Progenitor cell of endocrine pancreas (in vitro differentiated cells): ENCODE measurements around the gene LMNB1. TPM values are rescaled to one million over a fixed set of nuclear protein-coding genes. Genes with fewer than 3 reads are reported as not detected.
"Not testable (repeated sequence)": the region's sequence is repeated elsewhere in the genome, so short reads cannot be mapped to it uniquely, and the experiment has no call there.

Experiments
- DNase-seq: peaks from one replicate; pipeline ENCODE4 v3.0.0; 2021; ENCODE audit warnings: low spot score; ENCODE audit not compliant: unreplicated experiment
- H3K27ac Mint-ChIP-seq: 2 replicates; pipeline ENCODE4 v1.8.0; 2021; ENCODE audit warnings: mild to moderate bottlenecking, moderate library complexity, mixed read lengths
- H3K27me3 Mint-ChIP-seq: 2 replicates; pipeline ENCODE4 v1.8.0; 2021; ENCODE audit warnings: mixed read lengths
- H3K36me3 Mint-ChIP-seq: 2 replicates; pipeline ENCODE4 v1.8.0; 2022; ENCODE audit warnings: mixed read lengths; ENCODE audit not compliant: insufficient read depth
- H3K4me1 Mint-ChIP-seq: 2 replicates; pipeline ENCODE4 v1.8.0; 2021; ENCODE audit warnings: low read depth, mixed read lengths
- H3K4me3 Mint-ChIP-seq: 2 replicates; pipeline ENCODE4 v1.8.0; 2021; ENCODE audit warnings: low read depth, mild to moderate bottlenecking, moderate library complexity, mixed read lengths
- H3K9me3 Mint-ChIP-seq: 2 replicates; pipeline ENCODE4 v1.8.0; 2021; ENCODE audit warnings: low read depth, mixed read lengths
- total RNA-seq: library from RNA; stranded (reverse); gene quantifications from 2 replicates; pipeline ENCODE4 v1.2.1, GENCODE V29; 2021
- TF ChIP-seq, protein P1 (sequence below): fragments of 200-600 bp; sonication (generic); IDR thresholded peaks from one replicate; pipeline ENCODE4 v1.5.0; 2021; ENCODE audit warnings: antibody characterized with exemption, mild to moderate bottlenecking; ENCODE audit not compliant: unreplicated experiment

The LMNB1 gene
- total RNA-seq, 1 donor from 2014 or later, result 152 TPM

- H3K4me1 Mint-ChIP-seq, result peaks cover 16% of the 10 kb centered on the region
These were observed 1.9 kb downstream of the LMNB1 start for GRCh38 chr5:126778675-126779403.

DNA sequence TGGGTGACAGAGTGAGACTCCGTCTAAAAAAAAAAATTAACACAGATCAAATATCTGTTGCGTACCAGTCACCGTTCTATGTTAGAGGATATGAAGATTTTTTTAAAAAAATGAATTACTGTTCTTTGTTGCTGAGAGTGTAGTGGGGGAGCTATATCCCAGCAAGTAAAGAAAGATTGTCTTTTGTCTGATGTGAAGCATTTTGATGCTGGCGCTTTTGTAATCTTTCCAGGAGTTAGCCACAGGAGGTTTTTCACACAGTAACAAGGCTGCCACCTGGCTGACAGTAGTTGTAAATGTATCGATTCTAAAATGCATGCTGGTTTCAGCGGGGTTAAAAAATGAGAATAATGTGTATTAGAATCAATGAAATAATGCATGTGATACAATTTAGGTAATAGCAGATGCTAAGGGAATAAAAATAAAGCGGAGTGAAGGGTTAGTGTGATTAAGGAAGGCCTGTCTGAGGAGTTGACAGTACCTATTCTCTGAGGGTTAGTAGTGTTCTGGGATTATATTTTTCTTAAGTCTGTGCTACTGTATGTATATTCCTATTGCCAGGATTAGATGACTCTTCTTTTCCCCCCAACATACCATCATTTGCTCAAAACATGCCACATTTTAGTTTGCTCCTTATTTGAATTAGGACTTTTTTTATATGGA is 3.4 kb downstream of the LMNB1 start:
- Mint-ChIP-seq H3K4me1 (peaks cover 16% of the 10 kb centered on the region), H3K4me3 (peak overlapping the region; percentile 46), H3K27me3 (no peaks in the 10 kb centered on the region), H3K36me3 (peaks cover 3% of the 10 kb centered on the region), H3K27ac (peak overlapping the region; percentile 12), H3K9me3 (peaks cover 3% of the 10 kb centered on the region)
- no peak for DNase-seq
- TF ChIP-seq, protein P1, sequence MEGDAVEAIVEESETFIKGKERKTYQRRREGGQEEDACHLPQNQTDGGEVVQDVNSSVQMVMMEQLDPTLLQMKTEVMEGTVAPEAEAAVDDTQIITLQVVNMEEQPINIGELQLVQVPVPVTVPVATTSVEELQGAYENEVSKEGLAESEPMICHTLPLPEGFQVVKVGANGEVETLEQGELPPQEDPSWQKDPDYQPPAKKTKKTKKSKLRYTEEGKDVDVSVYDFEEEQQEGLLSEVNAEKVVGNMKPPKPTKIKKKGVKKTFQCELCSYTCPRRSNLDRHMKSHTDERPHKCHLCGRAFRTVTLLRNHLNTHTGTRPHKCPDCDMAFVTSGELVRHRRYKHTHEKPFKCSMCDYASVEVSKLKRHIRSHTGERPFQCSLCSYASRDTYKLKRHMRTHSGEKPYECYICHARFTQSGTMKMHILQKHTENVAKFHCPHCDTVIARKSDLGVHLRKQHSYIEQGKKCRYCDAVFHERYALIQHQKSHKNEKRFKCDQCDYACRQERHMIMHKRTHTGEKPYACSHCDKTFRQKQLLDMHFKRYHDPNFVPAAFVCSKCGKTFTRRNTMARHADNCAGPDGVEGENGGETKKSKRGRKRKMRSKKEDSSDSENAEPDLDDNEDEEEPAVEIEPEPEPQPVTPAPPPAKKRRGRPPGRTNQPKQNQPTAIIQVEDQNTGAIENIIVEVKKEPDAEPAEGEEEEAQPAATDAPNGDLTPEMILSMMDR, result peak; percentile 73

More at GRCh38 chr5:126778675-126779403, 1.9 kb downstream of the LMNB1 start:
- Mint-ChIP-seq H3K27me3 (no peaks in the 10 kb centered on the region), H3K9me3 (peaks cover 3% of the 10 kb centered on the region), H3K4me3 (peak overlapping the region; percentile 86), H3K27ac (peak overlapping the region; percentile 99), H3K36me3 (peaks cover 3% of the 10 kb centered on the region)
- TF ChIP-seq, protein P1, result no peak
- DNase-seq, result no peak

GRCh38 chr5:126788409-126788808 is 11.5 kb downstream of the LMNB1 start:
- not testable (repeated sequence) for H3K4me3 Mint-ChIP-seq

DNA sequence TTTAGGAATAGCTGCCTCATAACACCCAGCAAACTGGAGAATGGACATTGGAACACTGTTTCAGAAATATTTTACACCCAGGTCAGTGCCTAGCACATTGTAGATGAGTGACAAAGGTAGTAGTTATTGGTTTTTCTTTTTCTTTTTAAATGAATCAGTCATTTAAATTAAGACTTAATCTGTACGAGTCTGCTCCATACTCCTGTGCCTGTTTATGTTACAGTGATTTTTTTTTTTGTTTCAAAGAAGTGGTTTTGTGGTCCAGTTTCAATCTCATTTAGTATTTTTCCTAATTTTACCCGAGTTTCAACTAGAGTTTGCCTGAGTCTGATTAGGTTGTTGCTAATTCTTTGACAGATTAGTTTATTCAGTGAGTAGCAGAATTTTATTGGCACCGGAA is 16.2 kb downstream of the LMNB1 start:
- TF ChIP-seq, protein P1, result no peak
- peaks cover 11% of the 10 kb centered on the region for H3K4me1 Mint-ChIP-seq
- peak overlapping the region; percentile 85 for H3K27ac Mint-ChIP-seq
- no peak overlapping the region for H3K4me3 Mint-ChIP-seq
- peaks cover 3% of the 10 kb centered on the region for H3K36me3 Mint-ChIP-seq
- DNase-seq, result no peak
- no peaks in the 10 kb centered on the region for H3K27me3 Mint-ChIP-seq
- H3K9me3 Mint-ChIP-seq, result no peaks in the 10 kb centered on the region

More at GRCh38 chr5:126788409-126788808, 11.5 kb downstream of the LMNB1 start:
- DNase-seq, H3K4me1 Mint-ChIP-seq, H3K9me3 Mint-ChIP-seq, H3K27ac Mint-ChIP-seq, H3K36me3 Mint-ChIP-seq, H3K27me3 Mint-ChIP-seq: not testable (repeated sequence)

GRCh38 chr5:126793648-126794047 is 16.7 kb downstream of the LMNB1 start:
- not testable (repeated sequence) for H3K4me3 Mint-ChIP-seq, H3K27ac Mint-ChIP-seq, H3K27me3 Mint-ChIP-seq, H3K36me3 Mint-ChIP-seq, H3K9me3 Mint-ChIP-seq, DNase-seq
- peaks cover 10% of the 10 kb centered on the region for H3K4me1 Mint-ChIP-seq

GRCh38 chr5:126794157-126794828 is 17.4 kb downstream of the LMNB1 start:
- no peaks in the 10 kb centered on the region for H3K27me3 Mint-ChIP-seq
- H3K4me1 Mint-ChIP-seq, result peaks cover 10% of the 10 kb centered on the region
- H3K9me3 Mint-ChIP-seq, result peaks cover 4% of the 10 kb centered on the region
- H3K36me3 Mint-ChIP-seq, result peaks cover 6% of the 10 kb centered on the region
- TF ChIP-seq, protein P1, result no peak
- no peak overlapping the region for H3K4me3 Mint-ChIP-seq
- no peak for DNase-seq
- peak overlapping the region; percentile 82 for H3K27ac Mint-ChIP-seq
